Measurements from ENCODE around the gene PTPRH. TPM values are rescaled to one million over a fixed set of nuclear protein-coding genes. Genes with fewer than 3 reads are reported as not detected.

Gene PTPRH
- total RNA-seq, 1 experiment from 2014 or later = 34.6 TPM

- no TSS peak for BruUV-seq (replicated peaks)
- CTCF ChIA-PET = no interaction called here
- DNase-seq = no peak
- TF ChIP-seq CTCF (IDR thresholded peaks at IDR 0.05; ENCODE audit: unreplicated experiment) = no peak
- Mint-ChIP-seq H3K27me3 (ENCODE audit: unreplicated experiment) (no peaks in the 10 kb centered on the region), H3K27ac (ENCODE audit: unreplicated experiment) (no peak overlapping the region), H3K4me1 (ENCODE audit: low read depth, unreplicated experiment) (no peaks in the 10 kb centered on the region), H3K36me3 (ENCODE audit: insufficient read depth, unreplicated experiment) (peaks cover 70% of the 10 kb centered on the region), H3K4me3 (ENCODE audit: low read depth, unreplicated experiment) (no peak overlapping the region), H3K9me3 (ENCODE audit: low read depth, unreplicated experiment) (no peaks in the 10 kb centered on the region)
- intact Hi-C loops (cut with micrococcal nuclease; ENCODE audit: unreplicated experiment) = no loop called here
Observed at GRCh38 chr19:55232986-55233385, 23.7 kb upstream of the PTPRH start.

GRCh38 chr19:55232286-55232602 is 22.9 kb upstream of the PTPRH start:
- Mint-ChIP-seq H3K27ac (ENCODE audit: unreplicated experiment) (no peak overlapping the region), H3K9me3 (ENCODE audit: low read depth, unreplicated experiment) (no peaks in the 10 kb centered on the region), H3K4me1 (ENCODE audit: low read depth, unreplicated experiment) (no peaks in the 10 kb centered on the region), H3K36me3 (ENCODE audit: insufficient read depth, unreplicated experiment) (peaks cover 68% of the 10 kb centered on the region), H3K4me3 (ENCODE audit: low read depth, unreplicated experiment) (no peak overlapping the region), H3K27me3 (ENCODE audit: unreplicated experiment) (no peaks in the 10 kb centered on the region)
- CTCF ChIA-PET = no interaction called here
- intact Hi-C loops (cut with micrococcal nuclease; ENCODE audit: unreplicated experiment) = no loop called here
- no TSS peak for BruUV-seq (replicated peaks)
- no peak for TF ChIP-seq CTCF (IDR thresholded peaks at IDR 0.05; ENCODE audit: unreplicated experiment)
- DNase-seq = no peak

- TF ChIP-seq CTCF (IDR thresholded peaks at IDR 0.05; ENCODE audit: unreplicated experiment) = no peak
- H3K4me1 Mint-ChIP-seq (ENCODE audit: low read depth, unreplicated experiment) = no peaks in the 10 kb centered on the region
- BruUV-seq (replicated peaks) = no TSS peak
- no peak for DNase-seq
- CTCF ChIA-PET = no interaction called here
- H3K27ac Mint-ChIP-seq (ENCODE audit: unreplicated experiment) = no peak overlapping the region
- H3K9me3 Mint-ChIP-seq (ENCODE audit: low read depth, unreplicated experiment) = no peaks in the 10 kb centered on the region
- intact Hi-C loops (cut with micrococcal nuclease; ENCODE audit: unreplicated experiment) = no loop called here
- peaks cover 62% of the 10 kb centered on the region for H3K36me3 Mint-ChIP-seq (ENCODE audit: insufficient read depth, unreplicated experiment)
- H3K27me3 Mint-ChIP-seq (ENCODE audit: unreplicated experiment) = no peaks in the 10 kb centered on the region
- no peak overlapping the region for H3K4me3 Mint-ChIP-seq (ENCODE audit: low read depth, unreplicated experiment)
Observed at GRCh38 chr19:55231391-55232285, 22.3 kb upstream of the PTPRH start.

GRCh38 chr19:55230780-55231179 is 21.5 kb upstream of the PTPRH start:
- intact Hi-C loops (cut with micrococcal nuclease; ENCODE audit: unreplicated experiment) = no loop called here
- Mint-ChIP-seq H3K27ac (ENCODE audit: unreplicated experiment) (no peak overlapping the region), H3K4me3 (ENCODE audit: low read depth, unreplicated experiment) (no peak overlapping the region), H3K9me3 (ENCODE audit: low read depth, unreplicated experiment) (no peaks in the 10 kb centered on the region), H3K4me1 (ENCODE audit: low read depth, unreplicated experiment) (no peaks in the 10 kb centered on the region), H3K36me3 (ENCODE audit: insufficient read depth, unreplicated experiment) (peaks cover 59% of the 10 kb centered on the region), H3K27me3 (ENCODE audit: unreplicated experiment) (no peaks in the 10 kb centered on the region)
- DNase-seq = no peak
- CTCF ChIA-PET = no interaction called here
- no peak for TF ChIP-seq CTCF (IDR thresholded peaks at IDR 0.05; ENCODE audit: unreplicated experiment)
- BruUV-seq (replicated peaks) = no TSS peak

Measured in Calu3 (cell line).